Measurements from ENCODE around the gene SOWAHD.
A peak's percentile ranks its signal among the peaks of the same experiment; 100 is the strongest.
"Not testable (repeated sequence)": the region's sequence is repeated elsewhere in the genome, so short reads cannot be mapped to it uniquely, and the experiment has no call there.

SOWAHD gene

DNA sequence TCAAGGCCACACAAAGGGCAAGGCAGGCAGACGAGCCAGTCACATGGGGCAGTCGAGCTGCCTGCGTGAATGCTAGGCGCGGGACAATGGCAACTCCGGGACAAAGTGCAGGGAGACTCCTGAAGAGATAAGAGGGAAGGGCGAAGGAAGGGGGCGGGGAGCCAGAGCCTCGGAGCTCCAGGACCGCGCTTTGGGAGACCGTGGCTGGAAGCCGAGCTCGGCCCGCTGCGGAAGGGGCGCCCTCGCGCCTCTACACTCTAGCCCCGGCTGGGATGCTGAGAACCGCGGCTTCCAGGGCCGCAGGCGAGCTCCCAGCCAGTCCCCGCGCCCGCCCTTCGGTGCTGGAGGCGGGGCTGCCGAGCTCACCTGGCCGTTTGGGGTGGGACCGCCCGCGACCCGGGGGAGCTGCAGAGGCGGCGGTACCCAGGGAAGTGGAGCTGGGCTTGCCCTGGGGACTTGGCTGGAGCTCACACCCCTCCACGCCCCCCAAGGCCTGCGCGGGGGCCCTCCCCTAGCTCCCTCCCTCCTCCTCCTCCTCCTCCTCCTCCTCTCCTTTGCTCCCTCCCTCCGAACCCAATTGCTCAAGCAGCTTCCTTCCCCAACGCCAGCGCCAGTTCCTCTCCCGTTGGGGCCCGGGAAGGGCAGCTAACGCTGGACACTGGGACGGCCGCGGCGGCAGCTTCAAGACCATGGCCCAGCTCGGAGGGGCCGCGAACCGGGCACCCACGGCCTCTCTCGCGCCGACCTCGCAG, at the start of gene SOWAHD:
Gene SOWAHD (plus strand): TSS at position 610 of the 752 bp plus-strand sequence. CDS start 80 bp downstream, at position 690.
- no peak for DNase-seq (ENCODE audit: low read depth, low spot score)

- no peak for DNase-seq (ENCODE audit: low read depth, low spot score)
Measured at GRCh38 chrX:119708936-119709335, 49.5 kb upstream of the SOWAHD start.

- DNase-seq (ENCODE audit: low read depth, low spot score), result no peak
Measured at GRCh38 chrX:119709630-119710029, 48.8 kb upstream of the SOWAHD start.

DNA sequence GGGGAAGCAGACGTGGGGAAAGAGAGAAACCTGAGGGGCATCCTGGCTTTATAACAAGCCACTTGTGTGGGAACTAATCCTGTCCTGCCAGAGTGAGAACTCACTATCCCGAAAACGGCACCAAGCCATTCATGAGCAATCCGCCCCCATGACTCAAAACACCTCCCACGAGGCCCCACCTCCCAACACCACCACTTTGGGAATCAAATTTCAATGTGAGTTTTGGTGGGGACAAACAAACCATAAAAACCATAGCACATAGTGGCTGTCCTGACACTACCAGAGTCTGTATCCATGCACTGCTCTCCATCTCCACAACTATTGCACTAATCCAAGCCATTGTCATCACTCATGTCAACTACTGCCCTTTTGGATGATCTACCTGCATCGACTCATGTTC, 36.9 kb upstream of the SOWAHD start:
- DNase-seq (ENCODE audit: low read depth, low spot score), result no peak

GRCh38 chrX:119721926-119722325, 36.5 kb upstream of the SOWAHD start:
- no peak for DNase-seq (ENCODE audit: low read depth, low spot score)

- no peak for DNase-seq (ENCODE audit: low read depth, low spot score)
Measured at GRCh38 chrX:119726900-119727555, 31.4 kb upstream of the SOWAHD start.

GRCh38 chrX:119728487-119728886, 29.9 kb upstream of the SOWAHD start:
- no peak for DNase-seq (ENCODE audit: low read depth, low spot score)

DNA sequence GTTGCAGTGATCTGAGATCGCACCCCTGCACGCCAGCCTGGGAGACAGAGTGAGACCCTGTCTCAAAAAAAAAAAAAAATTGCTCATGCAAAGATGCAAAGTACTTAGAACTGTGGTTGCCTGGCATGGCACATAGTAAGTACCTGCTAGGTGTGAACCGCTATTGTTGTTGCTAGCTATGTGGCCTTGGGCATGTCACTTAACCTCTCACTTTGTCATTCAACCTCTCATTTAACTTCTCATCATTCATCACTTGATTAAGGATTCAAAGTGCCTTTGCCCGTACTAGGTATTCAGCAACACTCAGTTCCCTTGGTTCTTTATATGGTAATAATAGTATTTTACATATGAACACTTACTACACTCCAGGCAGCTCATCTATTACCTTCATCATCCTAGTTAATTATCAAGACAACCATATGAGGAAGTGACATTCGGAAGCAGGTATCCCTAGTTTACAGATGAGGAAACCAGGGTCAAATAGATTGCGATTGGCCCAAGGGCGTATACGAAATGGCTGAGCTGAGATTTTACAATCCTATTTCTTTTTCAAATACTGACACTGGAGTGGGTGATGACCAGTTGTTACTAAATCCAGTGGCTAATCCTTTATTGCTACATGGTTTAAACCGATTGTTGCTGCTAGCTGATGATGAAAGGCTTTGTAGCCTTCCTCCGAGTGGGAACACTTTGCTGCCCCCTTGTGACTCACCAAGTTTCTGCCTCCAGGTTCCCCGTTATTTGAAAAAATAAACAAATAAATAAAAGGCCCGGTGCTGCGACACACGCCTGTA, 28.8 kb upstream of the SOWAHD start:
- peak; percentile 17 for DNase-seq (ENCODE audit: low read depth, low spot score)

- DNase-seq (ENCODE audit: low read depth, low spot score), result no peak
Measured at GRCh38 chrX:119734897-119735339, 23.5 kb upstream of the SOWAHD start.

DNA sequence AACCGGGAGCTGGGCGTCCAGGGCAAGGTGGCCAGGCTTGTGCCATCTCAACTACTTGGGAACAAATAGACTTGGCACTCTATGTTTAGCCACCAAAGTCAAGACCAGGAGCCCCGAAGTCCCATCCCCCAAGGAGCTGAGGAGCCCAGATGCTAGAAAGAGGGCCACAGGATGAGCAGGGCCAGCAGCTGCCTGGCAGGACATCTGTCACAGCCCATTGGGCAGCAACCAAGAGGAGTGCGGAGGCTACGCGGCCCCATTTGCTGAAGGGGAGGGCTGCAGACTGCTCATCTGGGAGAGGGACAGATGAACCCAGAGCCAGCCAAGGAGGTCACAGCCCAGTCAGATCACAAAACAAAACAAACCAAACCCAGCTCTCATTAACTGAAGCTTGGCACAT, 22.9 kb upstream of the SOWAHD start:
- DNase-seq (ENCODE audit: low read depth, low spot score), result no peak

- no peak for DNase-seq (ENCODE audit: low read depth, low spot score)
Measured at GRCh38 chrX:119736206-119736764, 22.1 kb upstream of the SOWAHD start.

GRCh38 chrX:119738742-119739141, 19.6 kb upstream of the SOWAHD start:
- no peak for DNase-seq (ENCODE audit: low read depth, low spot score)

GRCh38 chrX:119745283-119745848, 13.0 kb upstream of the SOWAHD start:
- no peak for DNase-seq (ENCODE audit: low read depth, low spot score)

GRCh38 chrX:119750131-119750530, 8.3 kb upstream of the SOWAHD start:
- DNase-seq (ENCODE audit: low read depth, low spot score), result not testable (repeated sequence)

GRCh38 chrX:119750751-119751150, 7.6 kb upstream of the SOWAHD start:
- DNase-seq (ENCODE audit: low read depth, low spot score), result not testable (repeated sequence)

- DNase-seq (ENCODE audit: low read depth, low spot score), result no peak
Measured at GRCh38 chrX:119753001-119753400, 5.4 kb upstream of the SOWAHD start.

DNA sequence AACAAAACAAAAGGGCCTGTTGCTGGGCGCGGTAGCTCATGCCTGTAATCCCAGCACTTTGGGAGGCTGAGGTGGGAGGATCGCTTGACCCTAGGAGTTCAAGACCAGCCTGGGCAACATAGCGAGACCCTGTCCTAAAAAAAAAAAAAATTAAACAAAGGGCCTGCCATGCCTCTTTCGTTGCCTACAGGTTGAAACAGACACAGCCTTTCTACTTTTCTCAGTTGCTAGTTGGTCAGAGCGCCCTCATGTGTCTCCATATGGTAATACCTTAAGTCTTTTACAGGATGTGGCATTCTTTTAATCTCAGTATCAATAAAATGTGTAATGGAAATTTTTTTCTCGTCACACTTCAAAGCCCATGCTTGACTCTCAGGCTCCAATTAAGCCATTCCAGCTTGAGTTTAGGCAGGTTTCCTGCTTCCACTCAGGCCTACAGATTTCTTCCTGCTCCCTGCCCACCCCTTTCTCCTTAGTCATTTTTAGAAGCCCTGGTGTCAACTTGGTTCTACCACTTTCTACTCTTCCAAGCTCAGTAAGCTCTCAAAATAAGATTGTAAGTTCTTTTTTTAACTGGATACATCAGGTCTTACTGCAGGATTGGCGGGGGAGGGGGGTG, 4.6 kb upstream of the SOWAHD start:
- DNase-seq (ENCODE audit: low read depth, low spot score), result no peak

DNA sequence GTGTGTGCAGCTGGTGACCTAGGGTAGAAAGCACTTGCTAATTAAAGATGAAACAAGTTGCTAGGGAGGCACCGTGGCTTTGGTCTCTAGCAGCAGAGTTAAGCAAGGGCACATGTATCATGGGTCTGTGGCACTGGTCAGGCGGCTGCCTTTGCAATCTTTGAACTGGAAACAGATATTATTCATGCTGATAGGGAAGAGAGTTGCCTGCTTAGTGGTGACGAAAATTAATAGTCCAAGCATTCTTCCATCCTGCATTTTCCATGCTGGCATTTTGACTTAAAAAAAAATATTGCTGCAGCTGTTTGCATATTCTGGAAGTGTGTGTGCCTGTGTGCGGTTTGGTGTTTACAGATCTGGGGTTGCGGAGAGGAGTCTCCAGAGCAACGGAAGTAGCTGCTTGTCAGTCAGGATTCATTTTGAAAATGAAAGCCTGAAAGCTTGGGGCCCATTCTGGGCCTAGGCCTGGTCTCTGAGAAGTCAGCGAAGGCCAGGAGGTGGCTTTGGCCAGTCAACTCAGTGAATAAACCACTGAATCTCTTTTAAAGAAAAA, 2.3 kb upstream of the SOWAHD start:
- no peak for DNase-seq (ENCODE audit: low read depth, low spot score)

DNA sequence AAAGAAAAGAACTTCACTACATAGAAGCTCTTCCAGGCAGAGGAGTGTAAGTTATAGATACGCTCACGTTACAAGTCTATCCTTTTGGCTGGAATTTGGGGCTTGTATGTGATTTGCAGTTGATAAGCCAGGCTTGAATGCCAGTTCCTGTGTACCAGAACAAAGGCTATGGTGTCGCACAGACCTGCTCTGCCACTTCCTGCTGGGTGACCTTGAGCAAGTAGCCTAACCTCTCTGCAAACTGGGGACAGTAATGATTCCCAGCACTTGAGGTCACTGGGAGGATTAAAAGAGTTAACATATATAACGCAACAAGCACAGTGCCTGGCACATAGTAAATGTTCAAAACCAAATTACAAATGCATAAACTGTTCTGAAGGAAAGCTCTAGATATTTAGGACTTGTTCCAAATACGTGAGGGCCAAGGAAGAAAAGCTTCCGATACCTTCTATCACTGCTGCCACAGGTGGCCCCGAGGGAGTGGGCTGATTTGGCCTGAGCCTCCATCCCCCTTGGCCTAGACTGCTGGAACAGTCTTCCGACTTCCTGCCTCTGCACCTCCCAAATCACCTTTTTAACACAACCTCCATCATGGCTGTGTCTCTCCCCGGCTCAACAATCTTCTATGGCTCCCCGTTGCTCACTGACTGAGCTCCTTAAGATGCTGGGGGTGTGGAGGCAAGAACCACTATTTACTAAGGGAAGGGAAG, 1.3 kb upstream of the SOWAHD start:
- DNase-seq (ENCODE audit: low read depth, low spot score), result no peak

DNA sequence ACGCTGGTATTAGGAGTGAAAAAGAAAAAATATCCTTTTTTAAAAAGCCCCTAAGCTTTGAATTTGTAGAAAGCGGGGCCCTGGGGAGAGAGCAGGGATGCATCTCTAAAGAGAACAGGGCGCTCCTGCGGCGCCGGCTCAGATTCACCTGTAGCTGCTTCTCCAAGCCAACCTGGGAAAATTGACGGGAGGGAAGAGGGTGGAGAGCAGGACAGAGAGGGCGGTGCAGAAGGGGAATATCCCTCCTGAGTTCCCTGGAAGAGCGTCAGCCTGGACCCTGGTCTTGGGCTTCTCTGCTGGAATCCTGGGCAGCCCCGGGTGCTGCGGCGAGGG, 776 bp upstream of the SOWAHD start:
- DNase-seq (ENCODE audit: low read depth, low spot score), result no peak
